HepG2 (cell line): Measurements from ENCODE around the gene FGD4. TPM values are rescaled to one million over a fixed set of nuclear protein-coding genes. Genes with fewer than 3 reads are reported as not detected.

ENCODE experiments used
- ATAC-seq: fragments of 200-7000 bp; cut with Tn5 transposase; 3 replicates; pipeline ENCODE4 v1.9.1; 2020; ENCODE audit warnings: mild to moderate bottlenecking, moderate library complexity
- BruUV-seq: library from RNA; stranded (reverse); fragments of 400-500 nt; replicated peaks from 2 replicates; lab custom pipeline; 2021; lab: Mats Ljungman, UMichigan
- CTCF ChIA-PET: fragments of 300-600 bp; formaldehyde crosslinking; extraction: SDS; loops from one replicate; lab custom pipeline; 2021; ENCODE audit warnings: low total read pairs, inconsistent platforms, low intra/inter-chr PET ratio; lab: Yijun Ruan, JAX
- POLR2A ChIA-PET: fragments of 350-600 bp; sonication (Branson Sonifier 250); formaldehyde crosslinking; loops from one replicate; lab custom pipeline; 2020; ENCODE audit warnings: antibody characterized with exemption, inconsistent platforms; lab: Yijun Ruan, JAX
- DNase-seq: peaks from one replicate; pipeline ENCODE4 v3.0.0-alpha.2; 2015; ENCODE audit warnings: low spot score
- FAIRE-seq: peaks from 3 replicates; lab custom pipeline; 2011; peaks lifted over from hg19 to GRCh38; lab: Jason Lieb, UNC
- H2AFZ ChIP-seq: one replicate; pipeline ENCODE4 v1.6.1; 2011; ENCODE audit warnings: low read length, inconsistent platforms
- H3K27ac ChIP-seq: fragments of 300-600 bp; 3 replicates; pipeline ENCODE4 v1.8.0; 2011; ENCODE audit warnings: mixed run types, mild to moderate bottlenecking, mixed read lengths, low read length, inconsistent platforms; ENCODE audit not compliant: insufficient read depth; ENCODE audit errors: extremely low read length
- H3K27me3 ChIP-seq, 2 experiments: fragments of 200-600 bp in 1 of 2; 2 replicates in 1 of 2; 3 replicates in 1 of 2; pipeline versions ENCODE4 v1.6.0 to v1.8.0; 2011; ENCODE audit warnings: low read length in 2 of 2, mild to moderate bottlenecking in 2 of 2, moderate library complexity in 2 of 2, inconsistent platforms in 1 of 2; ENCODE audit not compliant: insufficient read depth in 2 of 2, control insufficient read depth in 1 of 2
- H3K36me3 ChIP-seq, 2 experiments: fragments of 200-600 bp in 1 of 2; replicated peaks in 1 of 2; 2 replicates in 1 of 2; 3 replicates in 1 of 2; pipeline versions ENCODE4 v1.5.1 to v1.8.0; 2011; ENCODE audit warnings: low read length in 2 of 2, inconsistent platforms in 1 of 2; ENCODE audit not compliant: insufficient read depth in 2 of 2, control insufficient read depth in 1 of 2
- H3K4me1 ChIP-seq: 2 replicates; pipeline ENCODE4 v1.5.1; 2012; ENCODE audit warnings: low read length, inconsistent platforms; ENCODE audit not compliant: insufficient read depth
- H3K4me2 ChIP-seq: 2 replicates; pipeline ENCODE4 v1.6.0; 2011; ENCODE audit warnings: low read depth, low read length, inconsistent platforms
- H3K4me3 ChIP-seq, 3 experiments: fragments of 200-600 bp in 1 of 3; sonication (generic), shearing (Covaris generic) in 1 of 3; replicated peaks in 1 of 3; 2 replicates each; pipeline ENCODE4 v1.5.1; 2011 to 2016; ENCODE audit warnings: low read length in 3 of 3, inconsistent platforms in 2 of 3, low read depth in 2 of 3, mild to moderate bottlenecking in 2 of 3, control low read depth in 1 of 3, mixed read lengths in 1 of 3; ENCODE audit not compliant: insufficient read depth in 1 of 3
- H3K79me2 ChIP-seq: one replicate; pipeline ENCODE4 v1.6.1; 2011; ENCODE audit warnings: low read length, inconsistent platforms; ENCODE audit not compliant: insufficient read depth
- H3K9ac ChIP-seq: 2 replicates; pipeline ENCODE4 v1.6.0; 2011; ENCODE audit warnings: mild to moderate bottlenecking, low read depth, low read length, inconsistent platforms; ENCODE audit not compliant: insufficient read depth
- H3K9me3 ChIP-seq: 2 replicates; pipeline ENCODE4 v1.5.1; 2012; ENCODE audit warnings: mild to moderate bottlenecking, low read length
- H4K20me1 ChIP-seq: 2 replicates; pipeline ENCODE4 v1.6.0; 2011; ENCODE audit warnings: inconsistent platforms, mild to moderate bottlenecking, low read length, moderate library complexity; ENCODE audit not compliant: insufficient read depth
- CEBPB ChIP-seq: IDR thresholded peaks from 2 replicates; pipeline ENCODE4 v1.6.1; 2011; ENCODE audit warnings: low read depth, low read length, improper control_type of control experiment, borderline replicate concordance
- DRAP1 ChIP-seq: IDR thresholded peaks from 2 replicates; pipeline ENCODE4 v1.6.1; 2016; ENCODE audit warnings: missing genetic modification reagents, missing compliant biosample characterization
- GZF1 ChIP-seq: sonication (generic); formaldehyde crosslinking; IDR thresholded peaks from 2 replicates; pipeline ENCODE4 v1.5.1; 2020; ENCODE audit warnings: mild to moderate bottlenecking, missing genetic modification reagents
- HCFC1 ChIP-seq: fragments of 150-350 bp; IDR thresholded peaks from 2 replicates; pipeline ENCODE4 v1.6.1; 2014; ENCODE audit warnings: low read depth, low read length
- HMGXB4 ChIP-seq, 2 experiments: sonication (generic) in 1 of 2; formaldehyde crosslinking in 1 of 2; IDR thresholded peaks; 2 replicates each; pipeline versions ENCODE4 v1.4.0 to v1.6.1; 2018 to 2020; ENCODE audit warnings: missing genetic modification reagents in 2 of 2, borderline replicate concordance in 1 of 2, low read depth in 1 of 2, mild to moderate bottlenecking in 1 of 2, missing biosample characterization in 1 of 2
- ISL2 ChIP-seq: sonication (generic); formaldehyde crosslinking; IDR thresholded peaks from 2 replicates; pipeline ENCODE4 v1.5.0; 2020; ENCODE audit warnings: missing genetic modification reagents
- KLF11 ChIP-seq: IDR thresholded peaks from 2 replicates; pipeline ENCODE4 v1.6.1; 2016; ENCODE audit warnings: missing compliant biosample characterization
- KLF9 ChIP-seq: IDR thresholded peaks from 2 replicates; pipeline ENCODE4 v1.6.1; 2016; ENCODE audit warnings: low read depth
- MZF1 ChIP-seq: sonication (generic); formaldehyde crosslinking; IDR thresholded peaks from 2 replicates; pipeline ENCODE4 v1.8.1; 2023; ENCODE audit warnings: mild to moderate bottlenecking, missing genetic modification reagents, borderline replicate concordance
- SP1 ChIP-seq, 2 experiments: fragments of 450-650 bp in 1 of 2; sonication (generic) in 1 of 2; formaldehyde crosslinking in 1 of 2; IDR thresholded peaks; 2 replicates each; pipeline versions ENCODE4 v1.4.0 to v1.6.1; 2016 to 2020; ENCODE audit warnings: missing genetic modification reagents in 1 of 2
- ZFAT ChIP-seq: sonication (generic); formaldehyde crosslinking; conservative IDR thresholded peaks from 2 replicates; pipeline ENCODE4 v1.8.1; 2023; ENCODE audit warnings: missing genetic modification reagents, inconsistent platforms
- ZNF124 ChIP-seq: sonication (generic); formaldehyde crosslinking; IDR thresholded peaks from 2 replicates; pipeline ENCODE4 v1.4.0; 2020; ENCODE audit warnings: missing genetic modification reagents
- ZNF33B ChIP-seq: sonication (generic); formaldehyde crosslinking; IDR thresholded peaks from 2 replicates; pipeline ENCODE4 v1.5.1; 2020; ENCODE audit warnings: mild to moderate bottlenecking, missing genetic modification reagents
- ZNF446 ChIP-seq: sonication (generic); formaldehyde crosslinking; IDR thresholded peaks from 2 replicates; pipeline ENCODE4 v1.5.0; 2020; ENCODE audit warnings: mild to moderate bottlenecking, missing genetic modification reagents
- ZNF687 ChIP-seq: sonication (generic); formaldehyde crosslinking; IDR thresholded peaks from 2 replicates; pipeline ENCODE4 v1.5.1; 2020; ENCODE audit warnings: mild to moderate bottlenecking, missing genetic modification reagents, moderate library complexity
- ZSCAN9 ChIP-seq: IDR thresholded peaks from 2 replicates; pipeline ENCODE4 v1.6.1; 2016; ENCODE audit warnings: borderline replicate concordance
- WGBS: methylation state at CpG from one replicate; pipeline ENCODE4 v1.1.6; 2017; ENCODE audit warnings: low lambda C conversion rate; 5-methylcytosine and 5-hydroxymethylcytosine counted together
- in situ Hi-C: cut with HindIII; loops from 2 replicates; pipeline ENCODE4 v1.10.0; 2017; ENCODE audit warnings: low pct_unique_long_range_greater_than_20kb; ENCODE audit not compliant: extremely low pct_ligation_motif_present
- intact Hi-C: fragments of 100-400 bp; cut with micrococcal nuclease; formaldehyde crosslinking; loops from one replicate; pipeline ENCODE4 v1.10.0; 2022; ENCODE audit not compliant: unreplicated experiment
- polyA plus RNA-seq, 8 experiments: library from polyadenylated mRNA; depleted of rRNA in 3 of 8; stranded (reverse) in 7 of 8; unstranded in 1 of 8; fragments of >200 nt; fragmentation: Illumina TruSeq in 4 of 8; extraction: Trizol in 4 of 8; gene quantifications; 2 replicates each; pipeline versions ENCODE4 v1.2.1 to v1.2.3, GENCODE V29; 2011 to 2016; ENCODE audit warnings: low read depth in 4 of 8, missing spikeins in 1 of 8, mixed read lengths in 1 of 8; ENCODE audit not compliant: insufficient read depth in 1 of 8
- total RNA-seq, 5 experiments: library from RNA; depleted of rRNA; stranded (reverse); fragments of >200 nt; fragmentation: Illumina TruSeq; extraction: Trizol; gene quantifications; 2 replicates each; pipeline ENCODE4 v1.2.3, GENCODE V29; 2016; ENCODE audit warnings: low read depth in 1 of 5

FGD4 gene
- total and polyA plus RNA-seq, 2 of the 13 experiments (the other 11 are each of a cell fraction or from before 2014, with no cell fraction given) = 4.6 to 6.6 TPM

GRCh38 chr12:32551058-32551457 is 151.7 kb downstream of the FGD4 start:
- no peak for FAIRE-seq
- Histone ChIP-seq H3K27me3 (no peaks in the 10 kb centered on the region), H2AFZ (no peak overlapping the region), H3K4me3 (no peak overlapping the region), H3K27ac (no peak overlapping the region), H3K9ac (no peak overlapping the region), H4K20me1 (peaks cover 8% of the 10 kb centered on the region; the same call in 1 of the 2 replicates), H3K4me2 (no peak overlapping the region), H3K9me3 (no peaks in the 10 kb centered on the region), H3K79me2 (peaks cover 48% of the 10 kb centered on the region), H3K36me3 (no peaks in the 10 kb centered on the region), H3K4me1 (peaks cover 12% of the 10 kb centered on the region)
- no TSS peak for BruUV-seq
- no peak for TF ChIP-seq ZNF33B (CRISPR knock-in tag)
- TF ChIP-seq ZFAT (CRISPR knock-in tag) = no peak
- no peak for TF ChIP-seq ZSCAN9 (CRISPR knock-in tag)
- no peak for TF ChIP-seq HMGXB4 (CRISPR knock-in tag; IDR thresholded peaks at IDR 0.05; ENCODE audit: borderline replicate concordance in 1 of 2, low read depth in 1 of 2)
- no peak for TF ChIP-seq MZF1 (CRISPR knock-in tag)
- no peak for TF ChIP-seq HCFC1
- TF ChIP-seq ISL2 (CRISPR knock-in tag) = no peak
- no peak for TF ChIP-seq ZNF124 (CRISPR knock-in tag)
- no peak for TF ChIP-seq DRAP1 (CRISPR knock-in tag)
- no peak for TF ChIP-seq ZNF446
- TF ChIP-seq CEBPB = no peak
- TF ChIP-seq GZF1 (CRISPR knock-in tag) = no peak
- TF ChIP-seq KLF11 = no peak
- no peak for TF ChIP-seq ZNF687 (CRISPR knock-in tag)
- no peak for TF ChIP-seq SP1 (IDR thresholded peaks at IDR 0.05)
- TF ChIP-seq SP1 (CRISPR knock-in tag; IDR thresholded peaks at IDR 0.05) = no peak
- no peak for TF ChIP-seq KLF9
- in situ Hi-C loops (no loop called here), intact Hi-C loops (no loop called here)
- ChIA-PET CTCF (no interaction called here), POLR2A (no interaction called here)
- WGBS = 95% methylated on average over 2 of the region's 2 CpGs
- DNase-seq = no peak
- no peak for ATAC-seq
